NB4 (cell line): Measurements from ENCODE around the gene DDX20.

Experiments used
- POLR2A ChIP-seq: IDR thresholded peaks from 2 replicates; pipeline ENCODE4 v1.6.1; 2011; ENCODE audit warnings: mild to moderate bottlenecking; ENCODE audit not compliant: insufficient read length; ENCODE audit errors: extremely low read depth
- TF ChIP-seq, protein P1 (sequence below): IDR thresholded peaks from one replicate; pipeline ENCODE4 v1.5.1; 2012; ENCODE audit warnings: low read depth, low read length

DNA sequence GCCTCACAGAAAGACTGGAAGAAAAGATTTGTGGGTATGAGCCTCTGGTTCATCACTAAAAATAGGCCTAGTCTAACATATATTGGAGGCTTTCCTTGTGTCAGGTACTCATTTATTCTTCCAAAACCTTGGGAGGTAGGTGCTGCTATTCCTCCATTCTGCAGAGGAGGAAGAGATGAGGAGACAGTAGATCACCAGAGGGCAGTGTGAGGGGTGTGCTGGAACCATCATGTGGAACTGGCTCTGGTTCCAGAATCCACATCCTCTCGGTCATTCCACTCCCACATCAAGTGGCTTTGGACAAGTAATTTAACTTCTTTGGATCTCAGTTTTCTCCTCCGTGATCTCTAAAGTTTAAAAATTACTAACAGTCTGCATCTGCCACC, 9.1 kb upstream of the DDX20 start:
- TF ChIP-seq, protein P1, sequence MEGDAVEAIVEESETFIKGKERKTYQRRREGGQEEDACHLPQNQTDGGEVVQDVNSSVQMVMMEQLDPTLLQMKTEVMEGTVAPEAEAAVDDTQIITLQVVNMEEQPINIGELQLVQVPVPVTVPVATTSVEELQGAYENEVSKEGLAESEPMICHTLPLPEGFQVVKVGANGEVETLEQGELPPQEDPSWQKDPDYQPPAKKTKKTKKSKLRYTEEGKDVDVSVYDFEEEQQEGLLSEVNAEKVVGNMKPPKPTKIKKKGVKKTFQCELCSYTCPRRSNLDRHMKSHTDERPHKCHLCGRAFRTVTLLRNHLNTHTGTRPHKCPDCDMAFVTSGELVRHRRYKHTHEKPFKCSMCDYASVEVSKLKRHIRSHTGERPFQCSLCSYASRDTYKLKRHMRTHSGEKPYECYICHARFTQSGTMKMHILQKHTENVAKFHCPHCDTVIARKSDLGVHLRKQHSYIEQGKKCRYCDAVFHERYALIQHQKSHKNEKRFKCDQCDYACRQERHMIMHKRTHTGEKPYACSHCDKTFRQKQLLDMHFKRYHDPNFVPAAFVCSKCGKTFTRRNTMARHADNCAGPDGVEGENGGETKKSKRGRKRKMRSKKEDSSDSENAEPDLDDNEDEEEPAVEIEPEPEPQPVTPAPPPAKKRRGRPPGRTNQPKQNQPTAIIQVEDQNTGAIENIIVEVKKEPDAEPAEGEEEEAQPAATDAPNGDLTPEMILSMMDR = no peak
- no peak for TF ChIP-seq POLR2A
